ENCODE measurements around the gene FOXN3.

DNA sequence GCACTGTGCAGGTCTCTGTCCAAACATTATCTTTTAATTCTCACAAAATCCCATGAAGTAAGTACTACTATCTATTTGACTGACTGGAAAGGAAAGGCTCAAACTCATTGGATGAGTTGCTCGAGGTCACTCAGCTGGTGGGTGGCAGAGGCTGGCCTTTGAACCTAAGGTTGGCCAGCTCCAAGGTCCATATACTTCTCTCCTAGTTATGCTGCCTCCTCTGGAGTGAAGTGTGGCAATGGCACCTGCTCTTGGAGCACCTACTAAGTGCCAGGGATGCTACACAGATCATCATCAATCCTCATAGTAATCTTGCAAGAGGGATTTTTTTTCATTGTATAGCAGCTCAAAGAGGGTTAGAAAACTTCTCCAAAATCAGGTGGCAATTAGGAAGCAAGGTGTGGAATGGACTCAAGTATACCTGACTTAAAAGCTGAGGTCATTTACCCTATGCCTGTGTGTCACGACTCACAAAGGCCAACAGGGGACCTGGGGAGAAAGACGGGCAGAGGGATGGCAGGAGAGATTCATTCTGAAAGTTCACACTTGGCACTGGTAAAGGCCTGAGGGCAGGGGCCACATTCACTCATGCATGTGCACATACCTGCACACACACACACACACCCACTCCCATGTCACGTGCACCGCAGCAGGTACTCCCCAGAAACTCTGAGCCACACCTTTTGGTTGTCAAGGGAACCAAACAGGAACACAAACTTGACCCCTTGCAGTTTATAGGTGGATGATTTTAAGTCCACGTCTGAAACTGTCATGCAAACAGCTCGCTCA lies 146.4 kb downstream of the FOXN3 start:
- TF ChIP-seq, protein P1, sequence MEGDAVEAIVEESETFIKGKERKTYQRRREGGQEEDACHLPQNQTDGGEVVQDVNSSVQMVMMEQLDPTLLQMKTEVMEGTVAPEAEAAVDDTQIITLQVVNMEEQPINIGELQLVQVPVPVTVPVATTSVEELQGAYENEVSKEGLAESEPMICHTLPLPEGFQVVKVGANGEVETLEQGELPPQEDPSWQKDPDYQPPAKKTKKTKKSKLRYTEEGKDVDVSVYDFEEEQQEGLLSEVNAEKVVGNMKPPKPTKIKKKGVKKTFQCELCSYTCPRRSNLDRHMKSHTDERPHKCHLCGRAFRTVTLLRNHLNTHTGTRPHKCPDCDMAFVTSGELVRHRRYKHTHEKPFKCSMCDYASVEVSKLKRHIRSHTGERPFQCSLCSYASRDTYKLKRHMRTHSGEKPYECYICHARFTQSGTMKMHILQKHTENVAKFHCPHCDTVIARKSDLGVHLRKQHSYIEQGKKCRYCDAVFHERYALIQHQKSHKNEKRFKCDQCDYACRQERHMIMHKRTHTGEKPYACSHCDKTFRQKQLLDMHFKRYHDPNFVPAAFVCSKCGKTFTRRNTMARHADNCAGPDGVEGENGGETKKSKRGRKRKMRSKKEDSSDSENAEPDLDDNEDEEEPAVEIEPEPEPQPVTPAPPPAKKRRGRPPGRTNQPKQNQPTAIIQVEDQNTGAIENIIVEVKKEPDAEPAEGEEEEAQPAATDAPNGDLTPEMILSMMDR (IDR thresholded peaks at IDR 0.05): no peak
- TF ChIP-seq EP300 (IDR thresholded peaks at IDR 0.05) (no peak), POLR2A (IDR thresholded peaks at IDR 0.05) (no peak)
